Ecto neural progenitor cell (in vitro differentiated cells): ENCODE data around the gene EVPLL.
"Not testable (repeated sequence)": the region's sequence is repeated elsewhere in the genome, so short reads cannot be mapped to it uniquely, and the experiment has no call there.

Experiments used
- DNase-seq: peaks from one replicate; pipeline ENCODE4 v3.0.0-alpha.2; 2018; ENCODE audit warnings: low spot score

EVPLL gene

GRCh38 chr17:18425593-18425992 lies 48.0 kb downstream of the EVPLL start:
- not testable (repeated sequence) for DNase-seq

DNA sequence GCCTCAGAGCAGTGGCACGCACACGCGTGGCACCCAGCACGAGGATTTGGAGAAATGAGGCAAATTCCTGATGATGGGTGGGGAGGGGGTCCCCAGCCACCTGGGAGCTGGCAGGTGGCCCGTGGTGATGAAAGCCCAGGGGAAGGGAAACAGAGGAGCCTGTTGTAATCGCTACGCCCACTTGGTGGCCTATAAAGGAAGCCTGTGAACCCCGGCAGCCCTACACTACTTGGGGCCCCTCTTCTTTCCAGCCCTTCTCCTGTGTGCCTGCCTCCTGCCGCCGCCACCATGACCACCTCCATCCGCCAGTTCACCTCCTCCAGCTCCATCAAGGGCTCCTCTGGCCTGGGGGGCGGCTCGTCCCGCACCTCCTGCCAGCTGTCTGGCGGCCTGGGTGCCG lies 49.1 kb downstream of the EVPLL start:
- DNase-seq: not testable (repeated sequence)

DNA sequence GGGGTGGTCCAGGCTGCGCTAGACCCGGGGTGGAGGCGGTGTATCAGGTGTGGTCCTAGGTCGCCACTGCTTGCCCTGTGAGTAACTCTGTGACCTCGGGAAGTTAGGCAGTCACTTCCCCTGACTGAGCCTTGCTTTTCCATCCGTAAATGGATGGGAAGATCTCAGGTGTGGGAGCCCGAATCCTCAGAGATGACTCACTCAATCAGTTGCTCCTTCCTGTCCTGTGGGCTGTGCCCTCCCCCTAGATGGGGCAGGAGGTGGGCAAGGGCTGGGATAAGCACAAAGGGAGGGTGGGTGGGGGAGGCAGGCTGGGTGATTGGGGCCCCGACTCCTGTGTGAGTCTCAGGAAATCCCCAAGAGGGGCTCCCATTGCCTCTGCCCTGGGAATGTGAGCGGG lies 54.6 kb downstream of the EVPLL start:
- not testable (repeated sequence) for DNase-seq
